ENCODE results near the gene HDAC9. TPM values are rescaled to one million over a fixed set of nuclear protein-coding genes. Genes with fewer than 3 reads are reported as not detected.

Gene HDAC9
- total and polyA plus RNA-seq, 2 of the 13 experiments (the other 11 are each of a cell fraction or from before 2014, with no cell fraction given) = 0.05 to 0.07 TPM

- TF ChIP-seq ZHX1 (CRISPR knock-in tag; IDR thresholded peaks at IDR 0.05; ENCODE audit: low read depth) = no peak
- no peak for TF ChIP-seq RERE (CRISPR knock-in tag; IDR thresholded peaks at IDR 0.05; ENCODE audit: low read depth)
- no peak for TF ChIP-seq ZFP91 (CRISPR knock-in tag; IDR thresholded peaks at IDR 0.05; ENCODE audit: borderline replicate concordance)
- TF ChIP-seq ZBED4 (CRISPR knock-in tag; IDR thresholded peaks at IDR 0.05; ENCODE audit: borderline replicate concordance) = no peak
These were observed 94.7 kb downstream of the HDAC9 start (continued) for GRCh38 chr7:18590241-18590640.
